Measurements from ENCODE around the gene TFEB. TPM values are rescaled to one million over a fixed set of nuclear protein-coding genes. Genes with fewer than 3 reads are reported as not detected.

Gene TFEB
- total and polyA plus RNA-seq, 2 experiments from 2014 or later, result 34.0 to 41.0 TPM

GRCh38 chr6:41707565-41708200, 27.7 kb downstream of the TFEB start:
- peak overlapping the region; percentile 83 for H3K27ac ChIP-seq
- TF ChIP-seq, protein P1, sequence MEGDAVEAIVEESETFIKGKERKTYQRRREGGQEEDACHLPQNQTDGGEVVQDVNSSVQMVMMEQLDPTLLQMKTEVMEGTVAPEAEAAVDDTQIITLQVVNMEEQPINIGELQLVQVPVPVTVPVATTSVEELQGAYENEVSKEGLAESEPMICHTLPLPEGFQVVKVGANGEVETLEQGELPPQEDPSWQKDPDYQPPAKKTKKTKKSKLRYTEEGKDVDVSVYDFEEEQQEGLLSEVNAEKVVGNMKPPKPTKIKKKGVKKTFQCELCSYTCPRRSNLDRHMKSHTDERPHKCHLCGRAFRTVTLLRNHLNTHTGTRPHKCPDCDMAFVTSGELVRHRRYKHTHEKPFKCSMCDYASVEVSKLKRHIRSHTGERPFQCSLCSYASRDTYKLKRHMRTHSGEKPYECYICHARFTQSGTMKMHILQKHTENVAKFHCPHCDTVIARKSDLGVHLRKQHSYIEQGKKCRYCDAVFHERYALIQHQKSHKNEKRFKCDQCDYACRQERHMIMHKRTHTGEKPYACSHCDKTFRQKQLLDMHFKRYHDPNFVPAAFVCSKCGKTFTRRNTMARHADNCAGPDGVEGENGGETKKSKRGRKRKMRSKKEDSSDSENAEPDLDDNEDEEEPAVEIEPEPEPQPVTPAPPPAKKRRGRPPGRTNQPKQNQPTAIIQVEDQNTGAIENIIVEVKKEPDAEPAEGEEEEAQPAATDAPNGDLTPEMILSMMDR (IDR thresholded peaks at IDR 0.05; ENCODE audit: low read depth, low read length), result no peak
- H3K9me3 ChIP-seq (ENCODE audit: low read depth), result no peaks in the 10 kb centered on the region
- peaks cover 23% of the 10 kb centered on the region for H3K4me1 ChIP-seq (ENCODE audit: low read depth)
- no peaks in the 10 kb centered on the region for H3K36me3 ChIP-seq
- no peak overlapping the region for H3K4me3 ChIP-seq
- no peak for DNase-seq (ENCODE audit: low read depth in 1 of 2, low spot score in 1 of 2)
- H3K27me3 ChIP-seq, result no peaks in the 10 kb centered on the region

DNA sequence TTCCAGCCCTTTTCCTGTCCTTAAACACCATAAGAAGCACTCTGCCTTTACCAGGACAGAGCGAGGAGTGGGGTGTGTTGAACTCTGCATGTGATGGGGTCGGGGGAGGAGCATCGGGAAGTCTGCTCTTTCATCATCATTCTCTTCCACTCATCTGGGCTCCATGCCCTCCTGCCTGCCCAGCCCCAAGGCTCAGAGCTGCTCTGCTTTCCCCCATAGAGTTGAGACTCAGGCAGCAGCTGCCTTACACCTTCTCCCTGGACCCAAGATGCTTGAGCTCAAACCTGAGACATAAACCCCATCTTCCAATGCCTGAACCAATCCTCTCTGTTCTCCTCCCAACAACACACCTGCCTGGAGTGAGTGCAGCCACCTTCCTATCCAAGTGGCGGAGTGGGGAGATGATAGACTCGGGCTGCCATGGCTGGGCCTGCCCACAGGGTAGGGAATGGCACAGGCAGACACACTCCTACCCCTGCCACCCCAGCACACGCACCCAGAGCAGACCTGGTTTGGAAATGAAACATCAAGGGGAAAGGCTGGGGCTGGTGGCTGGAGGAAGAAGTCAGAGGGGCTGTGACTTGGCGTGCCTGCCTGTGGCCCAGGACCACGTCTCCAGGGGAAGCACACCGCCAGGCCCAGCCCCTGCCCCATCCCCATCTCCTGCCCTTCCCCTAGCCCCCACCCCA, 28.4 kb downstream of the TFEB start:
- no peaks in the 10 kb centered on the region for H3K36me3 ChIP-seq
- TF ChIP-seq, protein P1 (IDR thresholded peaks at IDR 0.05; ENCODE audit: low read depth, low read length), result no peak

GRCh38 chr6:41705996-41706835, 29.2 kb downstream of the TFEB start:
- H3K9me3 ChIP-seq (ENCODE audit: low read depth), result no peaks in the 10 kb centered on the region
- peak overlapping the region; percentile 83 for H3K27ac ChIP-seq
- no peak overlapping the region for H3K4me3 ChIP-seq
- no peaks in the 10 kb centered on the region for H3K27me3 ChIP-seq
- H3K4me1 ChIP-seq (ENCODE audit: low read depth), result peaks cover 19% of the 10 kb centered on the region
- H3K36me3 ChIP-seq, result no peaks in the 10 kb centered on the region
- DNase-seq (ENCODE audit: low read depth in 1 of 2, low spot score in 1 of 2), result peak; percentile 65 to 90
- TF ChIP-seq, protein P1 (IDR thresholded peaks at IDR 0.05; ENCODE audit: low read depth, low read length), result peak; percentile 71

More for the DNA sequence above, 28.4 kb downstream of the TFEB start:
- Histone ChIP-seq H3K27me3 (no peaks in the 10 kb centered on the region), H3K4me3 (no peak overlapping the region), H3K27ac (peak overlapping the region; percentile 83), H3K4me1 (ENCODE audit: low read depth) (peaks cover 19% of the 10 kb centered on the region), H3K9me3 (ENCODE audit: low read depth) (no peaks in the 10 kb centered on the region)
- peak in 1 of 2 donors; percentile 80 for DNase-seq (ENCODE audit: low read depth in 1 of 2, low spot score in 1 of 2)

DNA sequence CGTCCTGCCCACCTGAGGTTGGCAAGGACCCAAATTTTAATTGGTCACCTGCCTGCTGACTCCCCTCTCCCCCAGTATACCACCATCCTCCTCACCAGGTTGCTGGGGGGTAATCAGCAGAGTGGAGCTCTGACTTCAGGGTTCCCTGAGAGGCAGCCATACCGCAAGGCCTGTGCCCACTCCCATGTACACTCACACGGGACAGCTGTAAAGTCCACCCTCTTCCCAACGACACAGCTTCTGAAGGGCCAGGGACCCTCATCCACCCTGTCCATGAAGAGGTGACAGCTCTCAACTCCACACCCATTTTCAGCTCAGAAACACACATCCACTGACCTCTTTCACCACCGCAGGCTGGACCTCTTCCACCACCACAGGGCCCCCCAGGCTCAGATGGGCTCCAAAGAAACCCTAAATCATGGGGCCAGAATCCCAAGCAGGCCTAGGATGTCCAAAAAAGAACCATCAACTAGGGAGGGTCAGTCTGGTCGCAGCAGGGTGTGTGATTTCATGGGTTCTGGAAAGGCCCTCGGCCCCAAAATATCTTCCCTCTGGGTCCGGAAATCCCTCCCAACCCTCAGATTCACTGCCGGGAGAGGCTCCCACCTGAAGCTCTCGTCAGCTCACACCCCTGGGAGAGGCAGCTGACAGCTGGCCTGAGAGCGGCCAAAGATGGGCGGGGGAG, 30.0 kb downstream of the TFEB start:
- Histone ChIP-seq H3K27ac (peak overlapping the region; percentile 83), H3K4me3 (no peak overlapping the region), H3K9me3 (ENCODE audit: low read depth) (no peaks in the 10 kb centered on the region), H3K4me1 (ENCODE audit: low read depth) (peaks cover 19% of the 10 kb centered on the region), H3K36me3 (no peaks in the 10 kb centered on the region), H3K27me3 (no peaks in the 10 kb centered on the region)
- DNase-seq (ENCODE audit: low read depth in 1 of 2, low spot score in 1 of 2), result no peak
- TF ChIP-seq, protein P1 (IDR thresholded peaks at IDR 0.05; ENCODE audit: low read depth, low read length), result no peak

GRCh38 chr6:41704656-41705310, 30.6 kb downstream of the TFEB start:
- Histone ChIP-seq H3K36me3 (no peaks in the 10 kb centered on the region), H3K27ac (peak overlapping the region; percentile 83), H3K4me1 (ENCODE audit: low read depth) (peaks cover 19% of the 10 kb centered on the region), H3K9me3 (ENCODE audit: low read depth) (no peaks in the 10 kb centered on the region), H3K4me3 (no peak overlapping the region), H3K27me3 (no peaks in the 10 kb centered on the region)
- TF ChIP-seq, protein P1 (IDR thresholded peaks at IDR 0.05; ENCODE audit: low read depth, low read length), result no peak
- no peak for DNase-seq (ENCODE audit: low read depth in 1 of 2, low spot score in 1 of 2)

Data from cardiac muscle cell (in vitro differentiated cells and primary cell).